Measurements from ENCODE around the gene GADD45G.

GADD45G gene

DNA sequence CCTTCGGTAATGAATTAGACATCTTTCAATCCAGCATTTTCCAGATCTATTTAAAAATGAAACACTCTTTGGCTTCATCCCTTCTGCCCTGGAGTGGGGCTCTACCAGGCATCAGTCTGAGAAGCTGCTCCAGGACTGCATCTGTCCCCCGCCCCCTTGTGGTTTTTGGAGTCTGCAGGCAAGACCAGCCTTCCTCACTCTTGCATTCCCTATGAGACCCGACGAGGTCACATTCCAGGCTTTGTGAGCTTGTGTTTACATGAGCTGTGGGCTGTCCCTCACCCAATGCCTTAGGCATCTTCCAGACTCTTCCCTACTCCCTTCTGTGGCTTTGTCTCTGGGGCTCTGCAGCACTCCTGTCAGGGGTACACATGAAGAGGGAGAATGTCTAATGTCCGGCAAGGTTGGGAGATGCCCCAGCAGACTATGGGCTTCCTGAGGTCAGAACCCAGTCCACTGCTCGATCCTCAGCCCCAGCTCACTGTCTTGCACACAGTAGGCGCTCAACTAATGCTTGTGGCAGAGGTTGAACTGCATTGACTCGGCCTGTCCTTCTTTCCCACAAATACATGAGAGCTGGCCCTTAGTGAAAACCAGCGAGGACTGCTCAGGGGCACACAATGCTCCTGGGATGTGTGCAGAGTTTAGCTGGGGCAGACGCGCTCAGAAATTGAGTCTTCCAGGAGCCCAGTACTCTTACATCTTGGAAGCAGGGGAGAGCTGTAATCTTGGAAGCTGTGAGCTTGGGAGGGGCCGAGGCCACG is 11.7 kb upstream of the GADD45G start:
- peak; percentile 76 for DNase-seq

DNA sequence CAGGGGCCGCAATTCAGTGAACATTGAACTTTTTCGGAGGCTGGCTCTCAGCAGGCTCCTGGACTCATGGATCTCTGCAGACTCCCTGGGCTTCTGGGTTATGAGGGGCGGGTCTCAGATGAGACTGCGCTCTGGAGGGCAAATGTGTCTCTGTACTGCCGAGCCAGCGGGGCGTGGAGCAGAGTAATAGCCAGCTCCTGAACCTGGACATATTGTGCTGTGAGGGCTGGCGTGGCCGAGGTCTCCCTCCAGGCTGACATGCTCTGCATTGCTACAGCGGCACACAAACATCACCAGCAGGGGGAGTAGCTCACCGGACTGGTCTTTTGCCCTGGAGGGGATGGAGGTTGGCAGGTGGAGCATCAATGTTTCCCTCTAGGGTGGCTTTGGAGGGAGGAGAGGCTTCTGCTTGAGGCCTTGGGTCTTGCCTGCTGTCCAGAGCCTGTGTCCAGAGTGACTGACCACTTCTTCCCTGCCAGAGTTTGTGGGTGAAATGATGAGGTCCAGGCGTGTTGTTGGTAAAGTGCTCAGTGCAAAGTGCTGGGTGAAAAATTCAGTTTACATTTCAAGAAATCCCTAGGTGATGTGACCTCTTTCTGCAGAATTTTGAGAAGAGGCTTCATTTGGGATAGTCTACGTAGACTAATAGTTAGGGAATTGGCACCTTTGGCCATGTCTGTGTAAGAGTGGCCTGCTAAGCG is 10.9 kb upstream of the GADD45G start:
- peak; percentile 17 for DNase-seq

DNA sequence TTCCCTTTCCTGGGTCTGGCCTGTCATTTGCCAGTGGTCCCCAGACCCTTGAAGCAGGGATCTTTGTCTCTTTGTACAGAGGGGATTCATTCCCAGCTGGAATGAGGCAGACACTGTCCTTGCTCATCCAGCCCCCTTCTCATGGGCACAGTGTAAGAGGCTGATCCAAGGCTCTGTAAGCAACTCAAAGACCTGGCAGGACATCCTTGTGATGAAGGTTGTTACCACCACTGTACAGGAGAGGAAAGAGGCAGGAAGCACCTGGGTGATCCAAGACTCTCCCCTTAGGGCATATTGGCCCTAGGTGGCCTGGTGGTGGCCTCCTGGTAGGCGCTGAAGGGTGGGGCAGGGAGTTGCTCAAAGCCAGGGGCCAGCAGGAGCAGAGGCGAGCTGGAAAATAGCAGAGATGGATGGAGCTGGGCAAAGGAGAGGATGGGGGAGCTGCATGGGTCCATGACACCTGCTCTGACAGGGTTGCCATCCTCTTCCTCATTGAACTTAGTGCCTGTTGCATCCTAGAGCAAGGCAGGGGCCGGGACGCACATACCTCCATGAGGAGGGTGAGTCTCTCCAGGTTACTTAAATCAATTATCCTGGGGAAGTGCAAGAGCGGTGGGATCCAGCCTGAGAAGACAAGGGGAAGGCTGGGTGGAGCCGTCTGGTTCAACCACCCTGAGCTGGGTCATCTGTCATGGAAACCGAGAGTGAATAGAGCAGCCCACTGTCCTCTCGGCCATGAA is 9.8 kb upstream of the GADD45G start:
- no peak for DNase-seq

DNA sequence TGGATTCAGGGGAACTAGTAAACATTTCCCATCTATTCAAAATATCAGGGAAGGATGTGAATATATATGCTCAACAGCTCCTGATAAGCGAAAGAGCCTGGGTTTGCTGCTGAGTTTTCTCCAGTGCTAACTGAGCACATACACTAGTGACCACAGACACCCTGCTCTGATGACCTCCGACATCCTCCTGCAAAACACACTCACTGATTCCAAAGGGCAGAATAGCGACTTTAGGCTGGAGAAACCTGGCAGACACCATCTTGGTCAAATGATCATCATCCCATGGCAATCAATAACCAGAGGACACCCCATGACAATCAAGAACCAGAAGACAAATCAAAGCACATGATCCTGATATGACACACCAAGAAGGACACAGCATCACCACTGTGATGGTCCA is 9.2 kb upstream of the GADD45G start:
- no peak for DNase-seq

DNA sequence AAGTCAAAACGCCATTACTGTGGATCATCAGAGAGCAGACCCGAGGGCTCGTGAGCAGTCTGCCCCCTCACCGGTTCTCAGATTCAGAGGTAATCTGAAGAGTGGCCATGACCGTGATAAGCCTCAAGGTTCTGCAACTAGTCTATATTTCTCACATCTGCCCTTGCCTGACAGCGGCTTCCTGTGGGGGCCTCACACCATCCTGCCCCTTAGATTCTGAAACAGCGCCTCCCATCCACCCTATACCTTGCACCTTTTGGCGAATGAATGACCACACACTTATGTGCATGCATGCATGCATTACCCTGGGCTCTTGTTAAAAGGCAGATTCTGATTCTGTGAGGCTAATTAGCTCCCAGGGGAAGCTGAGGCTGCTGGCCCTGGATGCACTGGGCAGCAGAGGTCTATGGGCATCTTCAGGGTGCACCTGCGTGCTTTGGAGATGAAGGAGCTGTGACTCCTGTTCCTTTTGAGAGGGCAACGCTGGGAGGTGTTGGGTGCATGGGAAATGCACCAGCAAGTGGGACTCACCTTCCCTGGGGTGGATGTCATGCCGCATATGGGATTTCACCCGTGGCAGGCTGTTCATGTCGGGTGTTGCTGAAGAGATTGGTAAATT is 7.8 kb upstream of the GADD45G start:
- no peak for DNase-seq

DNA sequence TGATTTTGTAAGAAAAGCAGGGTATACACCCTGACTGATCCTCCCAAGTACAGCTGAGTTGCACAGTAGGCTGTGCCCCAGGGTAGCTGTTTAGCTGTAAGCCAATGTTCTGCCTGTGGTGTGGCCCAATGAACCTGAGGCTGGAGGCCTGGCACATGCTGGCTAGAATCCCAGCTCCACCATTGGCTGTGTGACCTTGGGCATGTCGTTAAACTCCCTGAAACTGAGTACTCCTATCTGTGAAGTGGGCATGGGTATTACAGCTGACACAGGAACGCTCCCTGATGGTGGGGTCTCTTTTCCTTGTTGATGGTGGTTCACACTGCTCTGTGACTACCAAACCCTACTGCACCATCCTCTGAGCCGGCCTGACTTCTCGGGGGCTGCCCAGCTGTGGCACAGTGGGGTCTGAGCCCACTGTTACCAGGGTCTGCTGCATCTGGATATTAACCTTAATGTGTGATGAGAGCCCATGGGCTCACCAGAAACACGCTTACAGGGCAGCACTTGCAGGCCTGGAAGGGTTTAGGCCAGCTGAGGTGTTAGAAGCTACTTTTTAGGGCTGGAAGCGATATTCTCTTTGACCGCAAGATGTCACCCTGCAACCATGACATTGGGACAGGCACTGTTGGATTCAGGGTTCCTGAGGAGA is 7.0 kb upstream of the GADD45G start:
- peak; percentile 54 for DNase-seq

DNA sequence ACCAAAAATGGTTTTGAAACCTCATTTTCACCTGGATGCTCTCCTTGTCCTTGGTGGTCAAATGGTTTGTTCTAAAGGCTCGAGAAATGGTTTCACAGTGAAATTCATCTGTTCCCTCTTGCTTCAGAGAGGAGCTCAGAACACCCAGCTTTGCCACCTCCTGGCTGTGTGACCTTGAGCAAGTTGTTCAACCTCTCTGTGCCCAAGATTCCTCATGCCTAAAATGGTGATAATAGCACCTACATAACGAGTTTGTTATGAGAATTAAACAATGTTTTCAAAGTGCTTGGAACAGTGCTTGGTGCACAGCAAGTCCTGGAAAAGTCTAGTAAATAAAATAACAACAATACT is 6.5 kb upstream of the GADD45G start:
- DNase-seq, result no peak

DNA sequence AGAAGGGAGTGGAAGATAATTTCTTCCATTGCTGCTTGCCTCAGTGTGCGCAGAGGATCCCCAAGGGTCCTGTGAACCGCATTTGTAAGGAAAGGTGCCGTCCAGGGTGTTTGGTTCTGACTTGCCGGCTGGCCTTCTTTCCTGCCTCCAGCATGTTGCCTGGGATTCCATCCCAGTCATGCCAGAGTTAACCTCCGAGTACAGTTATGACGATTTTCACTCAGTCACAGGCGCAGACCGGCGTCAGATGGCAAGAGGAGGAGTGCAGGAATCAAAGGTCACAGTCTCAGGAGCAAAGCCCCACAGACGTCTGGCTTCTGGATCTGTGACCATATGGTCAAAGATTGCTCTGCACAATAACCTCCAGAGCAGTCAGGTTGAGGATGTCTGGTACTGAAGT is 5.9 kb upstream of the GADD45G start:
- DNase-seq, result no peak

DNA sequence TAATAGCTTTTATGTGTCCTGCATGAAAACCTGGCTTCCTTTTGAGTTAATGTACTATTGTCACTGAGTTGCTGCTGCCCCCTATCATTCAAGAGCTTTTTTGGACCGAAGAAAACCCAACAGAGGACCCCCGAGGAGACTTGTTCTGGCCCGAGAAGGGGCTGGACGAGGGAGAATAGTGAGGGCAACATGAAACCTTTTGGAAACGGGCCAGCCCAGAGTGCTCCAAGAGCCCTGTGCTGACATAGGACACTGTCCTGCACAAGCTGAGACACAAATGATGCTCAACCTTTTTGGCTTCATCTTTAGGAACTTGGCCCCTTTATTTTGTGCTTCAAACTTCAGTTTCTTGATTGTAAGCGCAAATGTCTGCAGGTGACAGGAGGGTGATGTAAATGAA is 4.0 kb upstream of the GADD45G start:
- DNase-seq, result no peak

DNA sequence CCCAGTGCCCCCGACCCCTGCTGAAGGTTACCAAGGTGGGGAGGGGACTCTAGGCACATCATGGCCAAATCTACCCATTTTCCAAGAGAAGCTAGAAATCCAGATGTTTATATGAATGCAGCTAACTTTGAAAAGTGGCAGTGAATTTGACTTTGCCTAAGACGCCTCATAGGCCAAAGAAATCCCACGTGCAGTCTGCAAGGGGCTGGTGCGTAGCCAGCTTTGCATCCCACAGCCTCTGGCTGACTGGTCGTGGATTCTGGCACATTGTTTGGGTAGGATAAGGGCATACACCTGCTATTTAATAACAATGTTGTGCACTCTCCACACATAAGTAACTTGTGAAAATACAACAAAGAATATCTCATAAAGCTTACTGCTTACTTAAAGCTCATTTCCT is 3.5 kb upstream of the GADD45G start:
- DNase-seq, result no peak

DNA sequence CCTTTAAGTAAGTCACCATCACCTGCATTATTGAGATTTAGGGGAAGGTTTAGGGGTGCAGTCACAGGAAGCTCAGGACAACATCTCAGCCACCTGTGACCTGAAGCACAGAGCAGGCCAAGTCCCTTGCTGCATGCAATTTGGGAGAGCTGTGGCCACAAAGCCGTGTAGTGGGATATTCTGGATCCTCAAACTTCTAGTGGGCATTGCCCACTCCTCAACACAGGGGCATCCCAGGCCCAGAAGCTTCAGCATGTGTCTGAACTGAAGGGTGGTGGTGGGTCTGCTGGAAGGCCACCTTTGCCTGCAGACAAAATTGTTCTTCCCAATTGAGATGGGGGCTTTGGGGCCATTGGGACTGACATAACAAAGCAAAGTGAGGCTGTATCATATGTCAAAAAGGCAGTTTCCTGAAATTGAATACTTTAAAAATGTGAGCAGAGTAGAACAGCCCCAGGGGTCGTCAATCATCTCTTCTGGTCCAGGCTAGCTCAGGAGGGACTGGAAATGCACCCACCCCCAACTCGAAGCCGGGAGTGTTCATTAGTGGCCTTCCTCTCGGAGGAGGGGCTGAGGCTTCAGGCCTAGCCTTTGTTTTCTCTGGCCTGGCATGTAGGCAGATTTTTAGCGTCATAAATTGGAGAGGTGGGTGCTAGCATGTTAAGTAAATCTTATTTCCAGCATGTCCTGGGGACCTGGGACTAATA is 2.8 kb upstream of the GADD45G start:
- no peak for DNase-seq

DNA sequence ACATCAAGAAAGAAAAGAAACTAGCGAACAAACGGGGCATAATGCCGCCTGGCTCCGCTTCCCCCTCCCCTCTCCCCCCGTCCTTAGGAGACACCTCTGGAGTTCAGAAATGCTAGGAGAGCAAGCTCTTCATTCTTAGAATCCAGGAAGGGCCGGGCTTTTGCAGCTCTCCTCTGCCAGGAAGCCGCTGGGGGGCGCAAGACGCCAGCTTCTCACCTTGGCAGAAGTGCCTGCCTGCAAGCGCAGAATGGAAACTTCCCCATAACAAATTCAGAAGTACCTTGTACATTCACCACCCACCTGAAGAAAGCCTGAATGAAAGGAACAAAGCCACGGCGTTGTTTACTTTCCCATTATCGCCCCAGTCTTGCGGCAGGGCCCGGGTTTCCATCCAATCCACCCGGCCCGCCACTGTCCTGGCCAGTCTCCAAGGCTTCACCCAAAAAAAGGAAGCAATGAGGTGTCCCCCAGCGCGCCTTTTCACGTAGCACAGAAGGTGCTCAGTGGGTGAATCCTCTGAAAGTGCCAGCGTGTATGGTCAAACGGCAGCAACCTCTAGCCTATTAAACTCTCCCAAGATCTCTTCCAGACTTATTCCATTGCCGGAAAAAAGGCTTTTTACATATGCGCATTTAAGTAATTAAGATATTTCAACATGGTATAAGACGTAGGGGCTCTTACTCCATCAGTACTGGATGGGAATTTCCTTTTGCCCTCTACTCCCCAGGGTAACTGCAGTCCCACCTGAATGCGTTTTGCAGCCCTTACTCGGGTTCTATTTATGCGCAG is 1.6 kb upstream of the GADD45G start:
- peak; percentile 73 for DNase-seq

DNA sequence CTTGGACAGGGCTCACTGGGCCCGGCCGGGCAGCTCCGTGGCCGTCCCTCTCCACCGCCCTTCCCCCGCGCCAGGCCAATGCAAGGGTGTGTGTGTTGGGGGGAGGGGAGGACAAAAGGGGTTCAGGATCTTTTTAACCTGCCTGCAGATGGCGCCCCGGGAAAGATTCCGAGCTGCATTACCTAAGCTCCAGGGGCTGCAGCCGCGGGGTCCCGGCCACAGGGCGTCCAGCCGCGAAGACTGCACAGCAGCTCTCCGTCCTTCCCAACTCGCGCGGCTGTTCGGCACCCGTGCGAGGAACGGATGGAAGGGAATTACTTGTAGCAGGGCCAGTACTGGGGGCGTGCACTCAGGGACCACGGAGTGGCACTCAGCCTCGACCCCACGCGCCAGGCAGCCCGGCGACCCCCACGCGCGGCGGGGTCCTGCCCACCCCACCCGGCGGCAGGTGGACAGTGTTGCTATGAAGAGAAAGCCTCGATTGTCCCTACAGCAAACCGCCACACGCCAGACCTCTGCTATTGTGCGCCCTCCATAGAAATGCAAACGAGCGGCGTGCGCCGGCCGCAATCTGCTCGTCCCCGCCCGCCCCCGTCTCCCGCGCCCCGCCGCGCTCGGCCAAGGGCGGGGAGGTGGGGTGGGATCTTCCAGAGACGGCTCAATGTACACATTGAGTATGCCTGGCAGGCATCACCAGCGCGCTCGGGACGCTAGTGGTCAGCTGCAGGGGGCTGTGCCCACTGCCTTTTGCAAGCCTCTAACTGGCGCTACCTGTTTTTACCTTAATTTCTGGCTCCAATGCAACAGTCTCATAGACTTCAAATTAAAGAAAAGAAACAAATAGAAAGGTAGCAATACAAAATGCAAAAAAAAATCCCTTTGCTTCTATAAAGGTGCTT is 796 bp upstream of the GADD45G start:
- DNase-seq, result peak; percentile 60

DNA sequence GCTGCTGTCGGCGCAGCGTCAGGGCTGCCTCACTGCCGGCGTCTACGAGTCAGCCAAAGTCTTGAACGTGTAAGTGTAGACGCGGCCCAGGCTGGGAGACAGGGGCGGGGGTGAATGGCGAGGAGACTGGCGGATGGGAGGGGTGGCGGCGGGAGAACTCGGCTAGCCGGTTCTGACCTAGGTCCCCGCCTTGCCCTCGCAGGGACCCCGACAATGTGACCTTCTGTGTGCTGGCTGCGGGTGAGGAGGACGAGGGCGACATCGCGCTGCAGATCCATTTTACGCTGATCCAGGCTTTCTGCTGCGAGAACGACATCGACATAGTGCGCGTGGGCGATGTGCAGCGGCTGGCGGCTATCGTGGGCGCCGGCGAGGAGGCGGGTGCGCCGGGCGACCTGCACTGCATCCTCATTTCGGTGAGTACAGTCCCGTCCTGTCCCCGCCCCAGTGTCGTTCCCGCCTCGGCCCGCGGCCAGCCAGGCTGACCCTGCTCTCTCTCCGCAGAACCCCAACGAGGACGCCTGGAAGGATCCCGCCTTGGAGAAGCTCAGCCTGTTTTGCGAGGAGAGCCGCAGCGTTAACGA is 745 bp downstream of the GADD45G start:
- peak; percentile 46 for DNase-seq

DNA sequence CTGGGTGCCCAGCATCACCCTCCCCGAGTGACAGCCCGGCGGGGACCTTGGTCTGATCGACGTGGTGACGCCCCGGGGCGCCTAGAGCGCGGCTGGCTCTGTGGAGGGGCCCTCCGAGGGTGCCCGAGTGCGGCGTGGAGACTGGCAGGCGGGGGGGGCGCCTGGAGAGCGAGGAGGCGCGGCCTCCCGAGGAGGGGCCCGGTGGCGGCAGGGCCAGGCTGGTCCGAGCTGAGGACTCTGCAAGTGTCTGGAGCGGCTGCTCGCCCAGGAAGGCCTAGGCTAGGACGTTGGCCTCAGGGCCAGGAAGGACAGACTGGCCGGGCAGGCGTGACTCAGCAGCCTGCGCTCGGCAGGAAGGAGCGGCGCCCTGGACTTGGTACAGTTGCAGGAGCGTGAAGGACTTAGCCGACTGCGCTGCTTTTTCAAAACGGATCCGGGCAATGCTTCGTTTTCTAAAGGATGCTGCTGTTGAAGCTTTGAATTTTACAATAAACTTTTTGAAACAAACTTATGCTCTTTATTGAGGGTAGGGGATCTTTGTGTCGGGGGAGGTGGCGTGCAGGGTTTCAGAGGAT is 1.3 kb downstream of the GADD45G start:
- peak; percentile 20 for DNase-seq

DNA sequence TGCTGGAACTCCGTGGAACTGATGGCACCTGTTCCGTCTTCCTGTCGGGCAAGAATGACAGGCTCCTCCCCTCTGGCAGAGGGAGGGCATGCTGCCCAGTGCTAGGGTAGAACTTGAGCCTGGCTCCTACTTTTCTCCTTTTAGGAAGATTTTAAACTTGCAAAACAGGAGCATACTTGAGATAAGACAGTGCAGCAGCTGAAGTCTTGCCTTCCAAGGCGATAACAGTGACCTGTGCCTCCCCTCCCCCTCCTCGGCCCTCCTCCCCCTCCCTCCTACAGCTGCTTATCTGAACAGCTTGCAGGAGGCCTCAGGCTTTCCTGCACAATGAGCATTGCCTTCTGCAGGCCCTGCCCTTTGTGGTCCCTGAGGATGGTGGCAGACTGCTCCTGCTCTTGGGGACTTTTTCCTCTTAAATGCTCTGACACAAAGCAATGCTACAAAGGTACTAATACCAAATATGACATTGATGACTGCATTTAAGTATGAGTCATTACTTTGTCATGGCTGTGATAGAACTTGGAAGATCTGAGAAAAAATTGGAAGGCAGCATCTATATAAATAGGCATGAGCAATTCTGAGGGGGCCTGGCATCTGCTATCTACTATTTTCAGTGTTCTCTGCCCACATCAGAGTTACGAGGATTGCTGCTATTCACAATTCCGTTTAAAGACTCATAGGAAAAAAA is 2.0 kb downstream of the GADD45G start:
- DNase-seq, result peak; percentile 57

DNA sequence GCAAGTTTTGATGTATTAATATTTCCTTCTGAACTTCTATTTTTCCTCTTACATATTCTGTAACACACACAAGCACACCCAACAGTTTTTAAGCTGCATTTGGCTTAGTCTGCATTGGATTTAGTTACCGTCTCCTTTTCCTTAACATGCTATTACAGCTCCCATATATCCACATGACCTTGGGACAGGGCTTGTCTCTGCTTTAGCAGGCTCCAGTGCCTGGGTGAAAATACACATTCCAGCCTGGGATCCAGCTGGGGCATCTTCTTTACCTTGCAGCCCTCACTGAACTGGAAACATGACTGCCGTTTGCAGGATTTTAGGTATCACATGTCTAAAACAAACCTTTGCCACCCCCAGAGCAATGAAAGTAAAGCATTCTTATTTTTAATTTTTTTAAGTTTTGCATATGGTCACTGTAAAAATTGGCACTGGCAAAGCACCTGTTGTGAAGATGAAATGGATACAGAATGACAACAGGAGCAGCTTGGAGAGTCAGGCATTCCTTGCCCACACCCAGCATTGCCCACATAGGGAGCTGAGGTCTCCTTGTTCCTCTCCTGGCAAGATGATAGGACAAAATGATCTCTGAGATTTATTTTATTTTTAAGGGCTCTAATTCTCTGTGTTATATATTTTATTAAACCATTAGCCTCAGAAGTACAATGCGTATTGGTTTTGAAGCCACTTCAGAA is 4.0 kb downstream of the GADD45G start:
- DNase-seq, result no peak

DNA sequence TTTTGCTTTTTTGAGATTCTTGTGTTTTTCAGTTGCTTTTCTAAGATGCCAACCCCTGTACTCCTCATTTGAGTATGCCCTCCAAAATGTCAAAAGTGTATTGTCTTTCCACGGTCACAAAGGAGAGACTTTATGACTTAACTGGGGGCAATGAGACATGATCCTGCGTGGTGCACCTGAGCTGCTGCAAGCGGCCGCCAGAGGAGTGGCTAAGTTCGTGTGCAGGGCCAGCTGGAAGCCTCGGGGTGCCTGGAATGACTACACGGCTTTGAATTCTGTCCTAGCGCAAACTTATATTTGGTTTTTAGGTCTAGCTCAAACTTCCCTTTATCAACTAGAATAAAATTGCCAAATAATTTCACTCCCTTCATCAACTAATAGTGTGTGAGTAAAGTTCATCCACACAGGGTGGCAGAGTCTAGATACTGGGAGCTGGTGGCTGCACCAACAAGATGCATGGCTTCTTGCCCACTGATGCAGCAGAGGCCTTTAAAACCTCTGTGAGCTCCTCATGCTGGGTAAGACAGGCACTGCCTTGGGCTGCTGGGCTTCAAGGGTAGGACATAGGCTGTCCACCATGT is 4.7 kb downstream of the GADD45G start:
- DNase-seq, result no peak
